PC-9 (cell line): ENCODE measurements around the gene PSMB2.

Source experiments
- EZH2 ChIP-seq: fragments of 200-600 bp; sonication (generic); IDR thresholded peaks from 2 replicates; pipeline ENCODE4 v1.8.0; 2017; ENCODE audit warnings: antibody characterized with exemption, low read depth
- TF ChIP-seq, protein P1 (sequence below): fragments of 200-600 bp; sonication (generic); conservative IDR thresholded peaks from 2 replicates; pipeline ENCODE4 v1.6.1; 2017; ENCODE audit warnings: mixed run types, antibody characterized with exemption, mild to moderate bottlenecking, moderate library complexity

DNA sequence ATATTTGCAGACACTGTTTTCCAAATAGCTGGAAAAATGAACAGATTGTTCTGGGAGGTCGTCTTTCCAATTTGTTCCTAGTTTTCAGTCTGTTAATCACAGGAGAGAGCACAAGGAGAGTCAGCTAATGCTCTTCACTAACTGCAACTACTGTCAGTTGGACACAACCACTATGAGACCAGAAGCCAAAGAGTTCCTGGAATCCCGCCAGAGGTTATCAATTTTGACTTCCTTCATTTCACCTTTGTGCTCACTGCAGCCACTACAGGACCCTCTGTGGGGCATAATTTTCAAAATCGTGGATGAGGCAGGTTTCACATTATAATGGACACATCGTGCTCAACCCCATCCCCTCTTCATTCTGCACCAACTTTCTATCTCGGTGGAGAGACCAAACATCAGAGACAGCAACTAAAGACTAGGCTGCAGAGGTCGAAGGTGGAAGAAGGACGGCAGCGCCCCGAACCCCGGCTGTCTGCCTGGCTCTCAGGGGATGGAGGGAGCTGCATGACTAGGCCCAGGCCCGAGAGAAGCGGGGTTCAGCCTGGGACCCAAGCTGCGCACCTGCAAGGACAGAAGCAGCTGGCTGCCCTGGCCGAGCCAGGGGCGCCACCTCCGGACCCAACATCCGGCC, 84.7 kb downstream of the PSMB2 start:
- TF ChIP-seq, protein P1, sequence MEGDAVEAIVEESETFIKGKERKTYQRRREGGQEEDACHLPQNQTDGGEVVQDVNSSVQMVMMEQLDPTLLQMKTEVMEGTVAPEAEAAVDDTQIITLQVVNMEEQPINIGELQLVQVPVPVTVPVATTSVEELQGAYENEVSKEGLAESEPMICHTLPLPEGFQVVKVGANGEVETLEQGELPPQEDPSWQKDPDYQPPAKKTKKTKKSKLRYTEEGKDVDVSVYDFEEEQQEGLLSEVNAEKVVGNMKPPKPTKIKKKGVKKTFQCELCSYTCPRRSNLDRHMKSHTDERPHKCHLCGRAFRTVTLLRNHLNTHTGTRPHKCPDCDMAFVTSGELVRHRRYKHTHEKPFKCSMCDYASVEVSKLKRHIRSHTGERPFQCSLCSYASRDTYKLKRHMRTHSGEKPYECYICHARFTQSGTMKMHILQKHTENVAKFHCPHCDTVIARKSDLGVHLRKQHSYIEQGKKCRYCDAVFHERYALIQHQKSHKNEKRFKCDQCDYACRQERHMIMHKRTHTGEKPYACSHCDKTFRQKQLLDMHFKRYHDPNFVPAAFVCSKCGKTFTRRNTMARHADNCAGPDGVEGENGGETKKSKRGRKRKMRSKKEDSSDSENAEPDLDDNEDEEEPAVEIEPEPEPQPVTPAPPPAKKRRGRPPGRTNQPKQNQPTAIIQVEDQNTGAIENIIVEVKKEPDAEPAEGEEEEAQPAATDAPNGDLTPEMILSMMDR: no peak
- no peak for TF ChIP-seq EZH2
